Thyroid gland (tissue), 4 donors: ENCODE measurements around the gene LDB2.

ENCODE experiments used
- CTCF ChIP-seq, 6 experiments: fragments of 200-600 bp in 3 of 6; fragments of 450-650 bp in 3 of 6; sonication (generic) in 3 of 6; IDR thresholded peaks; one replicate each; pipeline ENCODE4 v1.5.1; 2016 to 2019; ENCODE audit warnings: antibody characterized with exemption in 6 of 6, mild to moderate bottlenecking in 2 of 6, inconsistent platforms in 1 of 6, moderate library complexity in 1 of 6
- POLR2A ChIP-seq, 2 donors: fragments of 450-650 bp; IDR thresholded peaks; one replicate each; pipeline ENCODE4 v1.6.1; 2017; ENCODE audit warnings: antibody characterized with exemption in 2 of 2, mild to moderate bottlenecking in 2 of 2, moderate library complexity in 1 of 2

DNA sequence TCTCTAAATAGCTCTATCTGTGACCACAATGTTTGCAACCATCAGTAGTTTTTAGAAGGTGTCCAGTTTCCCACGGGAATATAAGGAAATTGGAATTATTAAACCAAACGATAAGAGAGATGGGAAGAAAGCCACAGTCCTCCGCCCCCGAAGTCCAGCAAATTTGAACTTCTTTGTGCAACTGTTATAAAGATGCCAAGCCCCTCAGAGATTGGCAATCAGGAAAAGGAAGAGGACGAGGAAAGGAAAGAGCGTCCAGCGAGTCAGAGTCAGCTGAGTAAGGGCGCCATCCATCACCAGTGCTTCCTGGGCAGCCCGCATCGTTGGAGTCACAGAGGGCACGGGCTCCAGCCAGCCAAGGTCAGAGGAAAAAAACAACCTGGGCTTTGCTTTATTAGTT, 35.7 kb downstream of the LDB2 start:
- TF ChIP-seq CTCF (IDR thresholded peaks at IDR 0.05) (no peak), POLR2A (IDR thresholded peaks at IDR 0.05) (no peak)
